ENCODE results near the gene FRMD3.
"Not testable (repeated sequence)": the region's sequence is repeated elsewhere in the genome, so short reads cannot be mapped to it uniquely, and the experiment has no call there.

The FRMD3 gene

DNA sequence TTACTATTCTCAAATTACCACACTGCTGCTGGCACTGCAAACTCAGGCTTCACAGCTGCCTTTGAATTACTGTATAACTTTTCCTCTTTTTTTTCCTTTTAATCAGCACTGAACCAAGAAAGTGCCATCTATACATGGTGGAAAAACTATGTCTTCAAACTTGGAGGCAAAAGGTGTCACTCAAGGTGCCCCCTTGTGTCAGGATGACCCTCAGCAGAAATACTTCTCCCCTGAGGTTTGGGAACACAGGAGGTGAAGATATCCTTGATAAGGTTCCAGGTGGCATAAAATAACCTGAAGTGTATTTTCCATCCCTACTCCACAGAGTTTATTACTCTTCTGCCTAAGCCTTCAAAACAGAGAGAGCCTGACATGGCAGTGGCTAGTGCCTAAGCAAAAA is 14.5 kb downstream of the FRMD3 start:
- no peak for DNase-seq (ENCODE audit: low read depth)

GRCh38 chr9:83521411-83521810 is 16.8 kb downstream of the FRMD3 start:
- DNase-seq (ENCODE audit: low read depth), result peak; percentile 47

GRCh38 chr9:83521011-83521410 is 17.2 kb downstream of the FRMD3 start:
- DNase-seq (ENCODE audit: low read depth), result peak; percentile 74

DNA sequence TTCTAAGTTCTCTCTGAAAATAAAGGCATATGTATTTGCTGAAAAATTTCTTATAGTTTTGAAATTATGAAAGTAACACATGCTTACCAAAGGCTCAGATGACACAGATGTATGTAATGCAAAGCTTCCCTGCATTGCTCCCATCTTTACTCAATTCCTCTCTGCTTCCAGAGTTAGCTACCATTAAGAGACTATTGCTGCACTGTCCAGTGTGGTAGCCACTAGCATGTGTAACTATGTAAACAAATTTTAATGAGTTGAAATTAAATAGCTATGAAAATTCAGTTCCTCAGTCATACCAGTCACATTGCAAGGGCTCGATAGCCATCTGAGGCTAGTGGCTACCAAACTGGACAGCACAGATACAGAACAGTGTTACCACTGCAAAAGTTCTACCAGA is 17.9 kb downstream of the FRMD3 start:
- peak; percentile 77 for DNase-seq (ENCODE audit: low read depth)

GRCh38 chr9:83517980-83518379 is 20.2 kb downstream of the FRMD3 start:
- DNase-seq (ENCODE audit: low read depth), result not testable (repeated sequence)

DNA sequence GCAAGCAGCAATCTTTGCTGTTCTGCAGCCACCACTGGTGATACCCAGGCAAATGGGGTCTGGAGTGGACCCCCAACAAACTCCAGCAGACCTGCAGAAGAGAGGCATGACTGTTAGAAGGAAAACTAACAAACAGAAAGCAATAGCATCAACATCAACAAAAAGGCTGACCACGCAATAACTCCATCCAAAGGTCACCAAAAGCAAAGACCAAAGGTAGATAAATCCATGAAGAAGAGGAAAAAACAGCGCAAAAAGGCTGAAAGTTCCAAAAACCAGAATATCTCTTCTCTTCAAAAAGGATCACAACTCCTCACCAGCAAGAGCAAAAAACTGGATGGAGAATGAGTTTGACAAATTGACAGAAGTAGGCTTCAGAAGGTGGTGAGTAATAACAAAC is 23.4 kb downstream of the FRMD3 start:
- no peak for DNase-seq (ENCODE audit: low read depth)

- no peak for DNase-seq (ENCODE audit: low read depth)
Measured at GRCh38 chr9:83512621-83513020, 25.6 kb downstream of the FRMD3 start.

GRCh38 chr9:83511051-83511450 is 27.1 kb downstream of the FRMD3 start:
- DNase-seq (ENCODE audit: low read depth), result no peak

GRCh38 chr9:83509402-83509801 is 28.8 kb downstream of the FRMD3 start:
- peak; percentile 63 for DNase-seq (ENCODE audit: low read depth)

GRCh38 chr9:83508067-83508466 is 30.1 kb downstream of the FRMD3 start:
- DNase-seq (ENCODE audit: low read depth), result no peak

GRCh38 chr9:83505282-83505681 is 32.9 kb downstream of the FRMD3 start:
- no peak for DNase-seq (ENCODE audit: low read depth)

DNA sequence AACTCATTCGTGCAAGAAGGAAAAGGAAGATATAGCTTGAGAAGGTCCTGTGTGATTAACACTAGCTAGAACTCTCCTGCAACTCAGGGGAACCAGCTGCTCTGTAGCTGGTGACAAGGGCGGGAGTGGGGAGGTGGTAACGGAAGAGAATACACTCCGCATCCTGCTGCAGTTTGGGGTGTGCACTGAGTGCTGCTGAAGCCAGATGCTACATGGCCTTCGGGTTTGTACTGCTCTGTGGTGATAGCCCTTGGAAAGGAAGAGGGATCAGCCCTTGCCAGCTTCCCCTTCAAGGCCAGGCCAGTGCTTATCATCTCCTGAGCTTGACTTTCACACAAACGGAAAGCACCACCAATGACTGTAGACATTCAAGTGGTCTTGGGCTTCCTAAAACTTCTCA is 34.3 kb downstream of the FRMD3 start:
- DNase-seq (ENCODE audit: low read depth), result no peak

GRCh38 chr9:83501565-83501964 is 36.6 kb downstream of the FRMD3 start:
- no peak for DNase-seq (ENCODE audit: low read depth)

GRCh38 chr9:83497441-83497840 is 40.8 kb downstream of the FRMD3 start:
- DNase-seq (ENCODE audit: low read depth), result no peak

GRCh38 chr9:83491995-83492394 is 46.2 kb downstream of the FRMD3 start:
- DNase-seq (ENCODE audit: low read depth), result no peak

DNA sequence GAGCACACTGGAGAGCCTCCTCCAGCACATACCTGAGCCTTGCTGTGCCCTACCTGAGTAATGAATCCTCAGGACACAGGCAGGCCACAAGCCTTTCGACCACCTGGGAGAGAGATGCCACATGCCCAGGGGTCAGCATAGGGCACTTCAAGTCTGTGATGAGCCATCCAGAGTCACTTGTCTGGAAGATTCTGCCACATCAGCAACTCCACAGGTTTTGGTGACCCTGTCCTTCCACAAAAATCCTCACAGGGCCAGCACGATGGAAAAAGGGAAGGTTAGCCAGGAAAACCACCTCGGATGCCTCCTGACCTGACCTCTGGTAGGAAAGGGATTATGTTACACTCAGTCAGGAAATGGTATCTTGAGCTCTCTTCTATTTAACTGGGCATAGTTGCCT is 46.8 kb downstream of the FRMD3 start:
- no peak for DNase-seq (ENCODE audit: low read depth)

- no peak for DNase-seq (ENCODE audit: low read depth)
Measured at GRCh38 chr9:83489961-83490360, 48.2 kb downstream of the FRMD3 start.

- DNase-seq (ENCODE audit: low read depth), result no peak
Measured at GRCh38 chr9:83484990-83485389, 53.2 kb downstream of the FRMD3 start.

GRCh38 chr9:83483223-83483622 is 55.0 kb downstream of the FRMD3 start:
- DNase-seq (ENCODE audit: low read depth), result no peak

DNA sequence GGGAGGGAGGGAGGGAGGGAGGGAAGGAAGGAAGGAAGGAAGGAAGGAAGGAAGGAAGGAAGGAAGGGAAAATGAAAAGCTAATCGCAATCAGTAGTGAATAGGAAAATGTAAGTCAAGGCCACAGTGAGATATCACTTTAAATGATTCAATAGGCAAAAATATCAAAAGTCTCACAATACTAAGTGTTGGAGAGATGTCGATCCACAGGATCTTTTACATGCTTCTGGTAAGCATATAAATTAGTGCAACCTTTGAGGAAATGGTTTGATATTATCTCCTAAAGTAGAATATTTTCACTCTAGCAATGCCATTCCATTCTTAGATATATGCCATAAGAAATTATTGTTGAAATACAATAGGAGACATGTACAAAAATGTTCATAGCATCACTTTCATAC is 58.4 kb downstream of the FRMD3 start:
- DNase-seq (ENCODE audit: low read depth), result no peak

DNA sequence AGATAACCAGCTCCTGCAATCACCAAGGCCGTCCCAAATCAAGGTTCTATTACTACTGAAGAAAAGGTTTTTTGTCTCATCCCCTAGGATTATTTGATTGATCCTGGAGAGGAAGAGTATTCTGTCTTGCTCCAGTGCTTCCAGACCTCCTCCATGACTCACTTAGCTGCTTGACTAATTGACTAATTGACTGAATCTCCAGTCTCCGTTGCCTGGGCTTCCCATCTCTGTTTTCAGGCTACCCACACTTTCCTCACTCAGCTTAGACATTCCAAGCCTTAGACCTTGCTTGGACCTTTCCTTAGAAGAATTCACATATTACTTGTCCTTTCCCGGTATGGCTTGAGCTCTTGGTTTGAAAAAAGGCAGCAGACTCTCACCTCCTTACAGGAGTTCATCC is 60.6 kb downstream of the FRMD3 start:
- no peak for DNase-seq (ENCODE audit: low read depth)

GRCh38 chr9:83477120-83477519 is 61.1 kb downstream of the FRMD3 start:
- DNase-seq (ENCODE audit: low read depth), result no peak

DNA sequence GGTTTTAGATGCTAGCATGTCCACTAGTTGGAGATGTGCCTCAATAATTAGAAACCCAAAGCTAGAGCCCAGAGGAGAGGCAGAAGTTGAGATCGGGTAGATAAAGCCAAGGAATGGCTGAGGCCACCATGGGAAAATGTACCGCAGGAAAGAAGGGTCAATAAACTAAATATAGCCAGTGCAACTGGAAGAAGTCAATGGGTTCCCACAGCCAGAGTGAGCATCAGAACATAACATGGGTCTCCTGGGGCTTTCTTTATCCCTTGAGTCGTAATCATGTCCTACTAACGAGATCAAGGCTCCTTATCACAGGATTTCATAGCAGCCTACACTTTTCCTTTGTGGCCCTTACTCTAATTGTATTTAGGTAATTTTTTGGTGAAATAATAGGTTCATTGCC is 61.7 kb downstream of the FRMD3 start:
- no peak for DNase-seq (ENCODE audit: low read depth)

- no peak for DNase-seq (ENCODE audit: low read depth)
Measured at GRCh38 chr9:83475741-83476140, 62.5 kb downstream of the FRMD3 start.

GRCh38 chr9:83474631-83475030 is 63.6 kb downstream of the FRMD3 start:
- DNase-seq (ENCODE audit: low read depth), result no peak

All from fibroblast of gingiva (primary cell).